GM19463 (cell line): ENCODE data around the gene OR2H1.
"Not testable (repeated sequence)": the region's sequence is repeated elsewhere in the genome, so short reads cannot be mapped to it uniquely, and the experiment has no call there.

Source experiments
- ATAC-seq: cut with Tn5 transposase; IDR thresholded peaks from one replicate; pipeline ENCODE4 v1.9.1; 2021; ENCODE audit warnings: mild to moderate bottlenecking, moderate library complexity; ENCODE audit not compliant: unreplicated experiment

Gene OR2H1

GRCh38 chr6:29456971-29457370 is at the start of gene OR2H1, which contains the start of gene OR11A1:
OR2H1 (plus strand) TSS chr6:29457155; CDS start chr6:29461770, 4,615 bp downstream.
OR11A1 (minus strand) TSS chr6:29457071; CDS start chr6:29427641, 29,430 bp downstream.
- no peak for ATAC-seq

- no peak for ATAC-seq
These were observed 42.4 kb upstream of the OR2H1 start, which contains the start of gene OR12D1 for GRCh38 chr6:29414588-29414987. OR12D1 (plus strand) TSS chr6:29414928.

DNA sequence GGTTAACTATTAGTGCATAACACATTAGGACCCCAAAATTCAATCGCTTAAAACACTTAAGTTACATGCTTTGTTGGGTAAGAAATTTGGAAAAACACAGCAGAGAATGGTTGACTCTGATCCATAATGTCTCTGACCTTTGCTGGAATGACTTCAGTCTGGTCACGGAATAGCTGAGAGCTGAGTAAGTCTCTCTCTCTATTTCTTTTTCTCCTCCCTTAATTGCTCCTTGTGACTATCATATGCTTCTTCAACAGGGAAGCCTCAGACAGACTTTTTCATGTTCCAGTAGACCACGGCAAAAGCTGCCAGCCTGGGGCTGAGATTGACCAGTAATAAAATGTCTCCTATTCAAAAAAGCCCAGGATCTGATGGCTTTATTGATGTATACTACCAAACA is 37.4 kb upstream of the OR2H1 start:
- ATAC-seq: no peak

DNA sequence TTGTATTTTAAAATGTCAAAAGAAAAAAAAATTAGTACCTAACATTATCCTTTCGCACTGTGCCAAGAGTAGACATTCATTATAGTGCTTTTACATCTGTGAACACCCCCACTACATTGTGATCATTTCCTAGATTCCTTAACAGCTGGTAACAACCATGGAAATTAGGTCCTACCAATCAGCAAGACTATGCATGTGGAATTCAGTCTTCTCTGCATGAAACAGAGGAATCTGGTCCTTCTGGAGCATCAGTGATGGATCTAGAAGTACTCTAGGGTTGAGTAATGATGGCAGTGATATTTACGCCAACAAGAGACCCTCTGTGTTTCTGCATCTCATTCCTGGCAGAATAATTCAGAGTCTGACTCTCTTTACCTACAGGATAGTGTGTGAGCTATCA is 32.8 kb upstream of the OR2H1 start:
- ATAC-seq: no peak

DNA sequence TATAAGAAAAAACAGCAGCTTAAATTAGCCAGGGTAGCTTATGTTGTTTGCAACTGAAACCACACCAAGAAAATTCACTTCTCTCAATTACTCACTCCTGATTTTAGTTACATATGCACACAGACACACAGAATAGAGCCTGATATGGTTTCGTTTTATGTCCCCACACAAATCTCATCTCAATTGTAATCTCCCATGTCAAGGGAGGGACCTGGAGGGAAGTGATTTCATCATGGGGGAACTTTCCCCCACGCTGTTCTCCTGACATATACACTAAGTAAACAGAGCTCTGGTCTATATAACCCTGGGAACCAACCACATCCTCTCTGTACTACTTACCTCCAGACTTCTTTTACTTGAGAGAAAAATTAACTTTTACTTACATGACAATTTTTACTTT is 32.4 kb upstream of the OR2H1 start:
- ATAC-seq: no peak

- ATAC-seq: no peak
These were observed 31.9 kb upstream of the OR2H1 start for GRCh38 chr6:29425075-29425474.

DNA sequence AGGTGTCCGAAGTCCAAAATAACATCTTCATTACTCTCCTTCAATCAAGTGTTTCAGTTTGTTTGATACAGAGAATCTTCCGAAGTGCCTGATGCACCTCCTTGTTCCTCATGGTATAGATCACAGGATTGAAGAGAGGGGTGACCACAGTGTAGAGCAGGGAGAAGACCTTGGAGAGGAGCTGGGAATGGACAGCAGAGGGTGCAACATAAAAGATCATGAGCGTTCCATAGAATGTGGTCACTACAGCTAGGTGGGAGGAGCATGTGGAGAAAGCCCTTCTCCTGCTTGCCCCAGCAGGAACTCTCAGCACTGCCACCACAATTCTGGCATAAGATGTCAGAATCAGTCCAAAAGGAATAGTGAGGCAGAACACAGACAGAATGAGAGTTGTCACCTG is 30.3 kb upstream of the OR2H1 start:
- ATAC-seq: no peak

DNA sequence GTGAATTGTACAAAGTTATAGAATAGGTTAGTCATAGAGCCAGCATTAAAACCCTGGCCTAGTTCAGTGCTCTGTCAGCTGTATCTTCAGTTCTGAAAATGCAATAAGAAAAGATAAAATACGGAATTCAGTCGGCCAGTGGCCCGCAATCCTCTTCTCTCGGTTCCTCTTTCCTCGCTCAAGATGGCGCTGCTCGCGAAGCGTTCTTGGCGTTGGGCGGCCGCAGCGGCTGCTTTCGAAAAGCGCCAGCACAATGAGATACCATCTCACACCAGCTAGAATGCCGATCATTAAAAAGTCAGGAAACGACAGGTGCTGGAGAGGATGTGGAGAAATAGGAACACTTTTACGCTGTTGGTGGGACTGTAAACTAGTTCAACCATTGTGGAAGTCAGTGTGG is 20.2 kb upstream of the OR2H1 start:
- not testable (repeated sequence) for ATAC-seq

- ATAC-seq: no peak
These were observed 17.9 kb upstream of the OR2H1 start, which contains the start of gene OR10C1 for GRCh38 chr6:29439006-29439405. OR10C1 (plus strand) TSS chr6:29439306; CDS start chr6:29440016, 710 bp downstream.

DNA sequence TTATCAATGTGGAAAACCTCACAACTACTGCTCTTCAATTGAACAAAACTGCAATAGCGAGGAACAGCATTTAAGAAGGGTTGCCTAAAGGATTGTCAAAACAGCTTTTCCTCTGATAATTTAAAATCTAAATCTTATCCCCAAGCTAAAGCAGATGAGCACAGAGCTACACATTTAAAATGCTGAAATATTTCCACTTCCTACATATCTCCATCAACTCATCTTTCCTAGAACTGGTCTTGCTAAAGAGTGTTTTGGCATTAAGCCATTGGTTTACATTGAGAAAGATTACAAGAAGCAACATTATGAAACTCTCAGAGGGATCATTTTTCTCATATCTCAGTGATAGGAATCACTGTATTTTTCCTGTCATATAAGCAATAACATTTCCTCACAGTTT is 14.2 kb upstream of the OR2H1 start:
- ATAC-seq: no peak

DNA sequence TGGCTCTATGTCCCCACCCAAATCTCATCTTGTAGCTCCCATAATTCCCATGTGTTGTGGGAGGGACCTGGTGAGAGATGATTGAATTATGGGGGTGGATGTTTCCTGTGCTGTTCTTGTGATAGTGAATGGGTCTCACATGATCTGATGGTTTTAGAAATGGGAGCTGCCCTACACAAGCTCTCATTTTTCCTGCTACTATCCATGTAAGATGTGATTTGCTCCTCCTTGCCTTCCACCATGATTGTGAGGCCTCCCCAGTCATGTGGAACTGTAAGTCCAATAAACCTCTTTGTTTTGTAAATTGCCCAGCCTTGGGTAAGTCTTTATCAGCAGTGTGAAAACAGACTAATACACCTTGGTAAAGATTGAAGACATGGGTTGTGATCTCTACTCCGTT is 12.9 kb upstream of the OR2H1 start:
- ATAC-seq: not testable (repeated sequence)

DNA sequence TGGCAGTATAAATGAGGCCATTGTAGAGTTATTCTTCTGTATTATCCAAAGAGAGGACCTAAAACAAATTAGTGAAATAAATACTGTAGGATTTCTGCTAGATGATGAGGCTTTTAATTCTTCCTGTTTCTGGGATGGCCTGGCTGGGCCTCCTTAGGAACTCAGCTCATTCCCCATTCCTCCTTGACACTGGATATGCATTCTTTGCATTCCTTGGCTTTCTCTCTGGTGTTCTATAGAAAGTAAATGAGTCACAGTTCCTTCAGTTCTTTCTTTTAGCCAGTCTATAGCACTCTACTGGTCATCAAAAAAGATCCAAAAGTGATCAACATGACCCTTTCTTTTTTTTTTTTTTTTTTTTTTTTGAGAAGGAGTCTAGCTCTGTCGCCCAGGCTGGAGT is 9.3 kb upstream of the OR2H1 start:
- ATAC-seq: no peak

- no peak for ATAC-seq
These were observed 5.3 kb upstream of the OR2H1 start for GRCh38 chr6:29451471-29452193.

GRCh38 chr6:29461021-29461814 is 4.3 kb downstream of the OR2H1 start:
- no peak for ATAC-seq

GRCh38 chr6:29462022-29462421 is 5.1 kb downstream of the OR2H1 start:
- ATAC-seq: no peak

DNA sequence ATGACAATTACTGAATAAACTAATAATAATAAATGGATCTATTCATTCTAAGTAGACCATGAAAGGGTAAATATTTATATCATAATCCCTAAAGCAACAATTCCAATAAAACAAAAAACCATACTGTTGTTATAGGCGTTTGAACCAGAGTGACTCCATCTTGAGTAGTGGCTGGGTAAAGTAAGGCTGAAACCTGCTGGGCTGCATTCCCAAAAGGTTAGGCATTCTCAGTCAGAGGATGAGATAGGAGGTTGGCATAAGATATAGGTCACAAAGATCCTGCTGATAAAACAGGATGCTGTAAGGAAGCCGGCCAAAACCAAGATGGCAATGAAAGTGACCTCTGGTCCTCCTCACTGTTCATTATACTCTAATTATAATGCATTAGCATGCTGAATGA is 8.3 kb downstream of the OR2H1 start:
- ATAC-seq: no peak

- no peak for ATAC-seq
These were observed 8.8 kb downstream of the OR2H1 start for GRCh38 chr6:29465801-29466200.

- no peak for ATAC-seq
These were observed 9.3 kb downstream of the OR2H1 start for GRCh38 chr6:29466241-29466640.

DNA sequence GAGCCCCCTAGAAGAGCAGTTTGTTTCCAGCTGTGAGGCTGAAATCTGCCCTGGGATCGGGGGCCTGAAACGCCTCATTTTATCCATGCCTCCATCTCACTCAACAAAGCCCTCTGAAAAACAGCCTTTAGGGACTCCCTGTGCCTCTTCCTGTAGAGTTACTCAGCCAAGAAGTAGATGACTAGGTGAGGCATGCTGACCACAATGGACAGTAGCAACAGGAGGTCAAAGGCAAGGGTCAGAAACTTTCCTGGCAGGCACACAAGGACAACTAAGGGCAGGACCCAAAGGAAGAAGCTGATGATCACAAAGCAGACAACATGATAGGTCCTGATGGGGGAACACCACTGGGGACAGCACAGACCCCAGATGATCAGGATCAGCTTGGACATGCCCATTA is 18.0 kb downstream of the OR2H1 start:
- no peak for ATAC-seq

GRCh38 chr6:29477923-29478450 is 21.0 kb downstream of the OR2H1 start:
- ATAC-seq: no peak

DNA sequence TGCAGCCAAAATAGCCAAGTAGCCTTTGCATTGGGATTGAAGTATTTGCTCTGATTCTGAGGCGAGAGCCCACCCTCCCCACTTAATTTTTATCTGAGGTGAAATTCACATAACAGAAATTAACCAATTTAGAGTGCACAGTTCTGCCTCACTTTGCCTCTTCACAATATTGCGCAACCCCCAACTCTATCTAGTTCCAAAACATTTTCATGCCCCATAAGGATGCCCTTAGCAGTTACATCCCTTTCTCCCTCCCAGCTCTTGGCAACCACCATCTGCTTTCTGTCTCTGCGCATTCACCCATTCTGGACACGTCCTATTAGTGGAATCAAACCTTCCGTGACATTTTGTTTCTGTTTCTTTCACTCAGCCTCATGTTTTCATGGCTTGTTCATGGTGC is 21.8 kb downstream of the OR2H1 start:
- ATAC-seq: no peak

GRCh38 chr6:29479560-29479959 is 22.6 kb downstream of the OR2H1 start:
- ATAC-seq: no peak
